GM12801 (cell line): ENCODE data around the gene PSEN2.

Experiments used
- CTCF ChIP-seq: IDR thresholded peaks from one replicate; pipeline ENCODE4 v1.5.1; 2011; ENCODE audit warnings: control low read depth; ENCODE audit not compliant: insufficient read length; ENCODE audit errors: extremely low read depth

Gene PSEN2

GRCh38 chr1:226895644-226896043, 25.2 kb downstream of the PSEN2 start:
- no peak for TF ChIP-seq CTCF

GRCh38 chr1:226898246-226898645, 27.8 kb downstream of the PSEN2 start:
- no peak for TF ChIP-seq CTCF

GRCh38 chr1:226901421-226901820, 31.0 kb downstream of the PSEN2 start:
- no peak for TF ChIP-seq CTCF

- TF ChIP-seq CTCF = no peak
These were observed 32.2 kb downstream of the PSEN2 start for GRCh38 chr1:226902601-226903000.

GRCh38 chr1:226903819-226904716, 33.7 kb downstream of the PSEN2 start:
- no peak for TF ChIP-seq CTCF

- TF ChIP-seq CTCF = no peak
These were observed 34.4 kb downstream of the PSEN2 start for GRCh38 chr1:226904772-226905171.

- TF ChIP-seq CTCF = no peak
These were observed 38.0 kb downstream of the PSEN2 start for GRCh38 chr1:226908419-226908818.
